B cell (primary cell): ENCODE results near the gene TGFBR1. TPM values are rescaled to one million over a fixed set of nuclear protein-coding genes. Genes with fewer than 3 reads are reported as not detected.
A peak's percentile ranks its signal among the peaks of the same experiment; 100 is the strongest.

ENCODE experiments used
- ATAC-seq: fragments of 200-7000 bp; cut with Tn5 transposase; one replicate; pipeline ENCODE4 v1.10.0; 2021; ENCODE audit warnings: low read depth, mild to moderate bottlenecking, moderate number of reproducible peaks, moderate library complexity
- CTCF ChIA-PET: fragments of 350-600 bp; sonication (Branson Sonifier 250); formaldehyde crosslinking; loops from one replicate; lab custom pipeline; 2021; ENCODE audit warnings: antibody characterized with exemption, inconsistent platforms; lab: Charles Lee
- POLR2A ChIA-PET: fragments of 350-600 bp; sonication (Branson Sonifier 250); formaldehyde crosslinking; loops from one replicate; lab custom pipeline; 2021; ENCODE audit warnings: antibody characterized with exemption; lab: Charles Lee
- DNase-seq: peaks from one replicate; pipeline ENCODE4 v3.0.0; 2013
- H2AFZ ChIP-seq: 2 replicates; pipeline ENCODE4 v1.6.1; 2012; ENCODE audit warnings: mild to moderate bottlenecking, low read depth, low read length; ENCODE audit not compliant: insufficient read depth, poor library complexity, severe bottlenecking
- H3K27ac ChIP-seq, 2 donors: 1 replicate in 1 of 2; 2 replicates in 1 of 2; pipeline ENCODE4 v1.5.1; 2012 to 2013; ENCODE audit warnings: low read length in 2 of 2, mild to moderate bottlenecking in 2 of 2, moderate library complexity in 1 of 2
- H3K27me3 ChIP-seq, 4 experiments: fragments of 200-600 bp in 1 of 4; sonication (generic) in 1 of 4; replicated peaks in 1 of 4; 1 replicate in 2 of 4; 2 replicates in 2 of 4; pipeline versions ENCODE4 v1.6.1 to v1.7.0; 2013 to 2016; ENCODE audit warnings: low read length in 3 of 4, mild to moderate bottlenecking in 2 of 4, mixed read lengths in 1 of 4, moderate library complexity in 1 of 4; ENCODE audit not compliant: insufficient read depth in 4 of 4, control insufficient read depth in 3 of 4; ENCODE audit errors: control extremely low read depth in 1 of 4
- H3K36me3 ChIP-seq, 2 experiments: replicated peaks in 1 of 2; 1 replicate in 1 of 2; 2 replicates in 1 of 2; pipeline versions ENCODE4 v1.6.1 to v1.7.1; 2013; ENCODE audit warnings: low read length in 1 of 2; ENCODE audit not compliant: insufficient read depth in 2 of 2, control insufficient read depth in 1 of 2; ENCODE audit errors: control extremely low read depth in 1 of 2, extremely low read depth in 1 of 2
- H3K4me1 ChIP-seq, 2 donors: fragments of 200-600 bp in 1 of 2; sonication (generic) in 1 of 2; 1 replicate in 1 of 2; 2 replicates in 1 of 2; pipeline versions ENCODE4 v1.5.1 to v1.6.1; 2013 to 2017; ENCODE audit warnings: low read length in 2 of 2; ENCODE audit not compliant: control insufficient read depth in 2 of 2, insufficient read depth in 2 of 2
- H3K4me2 ChIP-seq: replicated peaks from 2 replicates; pipeline ENCODE3; 2012; ENCODE audit warnings: mild to moderate bottlenecking, low read depth, low read length; ENCODE audit not compliant: poor library complexity, severe bottlenecking
- H3K4me3 ChIP-seq, 5 experiments: fragments of 200-600 bp in 1 of 5; sonication (generic) in 1 of 5; 1 replicate in 3 of 5; 2 replicates in 2 of 5; pipeline versions ENCODE4 v1.5.1 to v1.7.0; 2011 to 2016; ENCODE audit warnings: low read length in 4 of 5, mild to moderate bottlenecking in 4 of 5, low read depth in 2 of 5, control low read depth in 1 of 5, moderate library complexity in 1 of 5; ENCODE audit not compliant: insufficient read depth in 1 of 5; ENCODE audit errors: control extremely low read depth in 1 of 5, extremely low read depth in 1 of 5
- H3K79me2 ChIP-seq: fragments of 200-600 bp; sonication (generic); one replicate; pipeline ENCODE4 v1.6.0; 2016; ENCODE audit warnings: low read length; ENCODE audit not compliant: control insufficient read depth, insufficient read depth
- H3K9ac ChIP-seq: fragments of 200-600 bp; sonication (generic); 2 replicates; pipeline ENCODE4 v1.6.1; 2017; ENCODE audit warnings: mild to moderate bottlenecking, low read length, moderate library complexity
- H3K9me3 ChIP-seq, 3 donors: one replicate each; pipeline versions ENCODE4 v1.6.1 to v1.7.1; 2013; ENCODE audit warnings: low read length in 2 of 3; ENCODE audit not compliant: control insufficient read depth in 2 of 3, insufficient read depth in 1 of 3; ENCODE audit errors: control extremely low read depth in 1 of 3
- H4K20me1 ChIP-seq: 2 replicates; pipeline ENCODE4 v1.6.0; 2012; ENCODE audit warnings: mild to moderate bottlenecking, low read length; ENCODE audit not compliant: insufficient read depth, control insufficient read depth, poor library complexity, severe bottlenecking
- H3K27ac Mint-ChIP-seq: one replicate; pipeline ENCODE4 v1.8.0; 2021; ENCODE audit warnings: mixed read lengths
- H3K27me3 Mint-ChIP-seq: one replicate; pipeline ENCODE4 v1.8.0; 2021; ENCODE audit warnings: mixed read lengths
- H3K4me1 Mint-ChIP-seq: one replicate; pipeline ENCODE4 v1.8.0; 2021; ENCODE audit warnings: mixed read lengths
- H3K4me3 Mint-ChIP-seq: one replicate; pipeline ENCODE4 v1.8.0; 2021; ENCODE audit warnings: mixed read lengths
- H3K9me3 Mint-ChIP-seq: one replicate; pipeline ENCODE4 v1.8.0; 2022; ENCODE audit warnings: mixed read lengths; ENCODE audit not compliant: insufficient read depth
- EZH2 ChIP-seq: IDR thresholded peaks from 2 replicates; pipeline ENCODE4 v1.6.1; 2012; ENCODE audit warnings: borderline replicate concordance, low read depth, mild to moderate bottlenecking, moderate library complexity, low read length; ENCODE audit not compliant: insufficient read depth, poor library complexity, severe bottlenecking
- WGBS: methylation state at CpG from one replicate; pipeline ENCODE4 v1.1.5; 2013; ENCODE audit warnings: missing lambda C conversion rate; ENCODE audit not compliant: insufficient coverage; 5-methylcytosine and 5-hydroxymethylcytosine counted together
- intact Hi-C: fragments of 100-400 bp; cut with micrococcal nuclease; formaldehyde crosslinking; loops from one replicate; pipeline ENCODE4 v1.10.0; 2022
- polyA plus RNA-seq: library from polyadenylated mRNA; depleted of rRNA; stranded (reverse); fragments of >200 nt; gene quantifications from 2 replicates; pipeline ENCODE4 v1.2.3, GENCODE V29; 2012
- total RNA-seq, 2 donors: library from RNA; stranded (reverse); fragments of 120-200 nt in 1 of 2; gene quantifications; 1 replicate in 1 of 2; 2 replicates in 1 of 2; pipeline versions ENCODE4 v1.2.3 to v1.2.4, GENCODE V29; 2013 to 2022
- TF ChIP-seq, protein P1 (sequence below): fragments of 200-600 bp; IDR thresholded peaks from one replicate; pipeline ENCODE4 v1.8.0; 2022; ENCODE audit warnings: antibody characterized with exemption, mild to moderate bottlenecking

Gene TGFBR1
- total and polyA plus RNA-seq, 2 donors (not counting 1 experiment from before 2014, with no cell fraction given) = 3.0 to 60.7 TPM

DNA sequence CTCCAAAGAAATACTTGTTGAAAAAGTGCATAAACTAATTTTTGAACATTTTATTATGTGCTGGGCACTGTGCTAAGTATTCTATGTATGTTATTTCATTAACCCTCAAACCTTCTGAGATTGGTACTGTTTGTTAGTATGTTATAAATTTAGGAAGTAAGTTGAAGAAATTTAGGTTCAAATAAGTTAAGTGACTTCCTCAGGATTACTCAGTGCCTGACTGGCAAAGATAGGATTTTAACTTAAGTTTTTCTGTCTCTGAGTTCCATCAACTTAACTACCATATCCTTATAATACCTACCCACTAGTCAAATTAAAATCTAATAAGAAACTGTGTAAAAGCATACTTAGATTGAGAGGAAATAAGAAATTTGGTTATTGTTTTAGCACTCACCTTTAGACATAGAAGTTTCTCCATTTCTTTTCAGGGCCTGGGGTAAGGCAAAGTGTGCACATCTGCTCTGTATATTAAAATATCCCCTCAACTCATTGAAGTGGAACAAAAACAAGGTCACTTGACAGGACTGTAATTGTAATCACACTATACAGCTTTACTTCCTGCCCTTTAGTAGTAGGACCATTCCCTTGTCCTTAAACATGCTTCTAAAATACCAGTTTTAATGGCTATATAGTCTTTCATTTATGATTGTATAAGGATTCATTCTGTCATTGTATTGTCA lies 15.2 kb downstream of the TGFBR1 start:
- intact Hi-C loops = loop anchor here (1.0 to 2.0 kb wide), 3 partner anchors 10 to 15 kb away; no protein-coding TSS in a partner anchor
- Histone ChIP-seq H3K27me3 (no peaks in the 10 kb centered on the region), H3K9ac (peak overlapping the region; percentile 63), H3K36me3 (no peaks in the 10 kb centered on the region), H3K27ac (peak overlapping the region in 1 of 2 donors; percentile 73), H3K4me1 (peaks cover 36% of the 10 kb centered on the region in 2 donors), H3K79me2 (peaks cover 88% of the 10 kb centered on the region), H4K20me1 (no peaks in the 10 kb centered on the region), H3K4me2 (peak overlapping the region; percentile 85), H3K4me3 (peak overlapping the region in 1 of 5 experiments; percentile 57), H3K9me3 (no peaks in the 10 kb centered on the region), H2AFZ (no peak overlapping the region)
- H3K9me3 Mint-ChIP-seq = no peaks in the 10 kb centered on the region
- H3K4me3 Mint-ChIP-seq = peak overlapping the region; percentile 59
- peaks cover 67% of the 10 kb centered on the region for H3K4me1 Mint-ChIP-seq
- H3K27me3 Mint-ChIP-seq = no peaks in the 10 kb centered on the region
- DNase-seq = peak; percentile 48
- CTCF ChIA-PET = interaction anchor here (0.6 to 2.0 kb wide), 8 partner anchors 16 to 1741 kb away, joined by 3 to 10 read pairs (median 4); partner anchors contain the start of gene TGFBR1
- TF ChIP-seq EZH2 = no peak
- TF ChIP-seq, protein P1, sequence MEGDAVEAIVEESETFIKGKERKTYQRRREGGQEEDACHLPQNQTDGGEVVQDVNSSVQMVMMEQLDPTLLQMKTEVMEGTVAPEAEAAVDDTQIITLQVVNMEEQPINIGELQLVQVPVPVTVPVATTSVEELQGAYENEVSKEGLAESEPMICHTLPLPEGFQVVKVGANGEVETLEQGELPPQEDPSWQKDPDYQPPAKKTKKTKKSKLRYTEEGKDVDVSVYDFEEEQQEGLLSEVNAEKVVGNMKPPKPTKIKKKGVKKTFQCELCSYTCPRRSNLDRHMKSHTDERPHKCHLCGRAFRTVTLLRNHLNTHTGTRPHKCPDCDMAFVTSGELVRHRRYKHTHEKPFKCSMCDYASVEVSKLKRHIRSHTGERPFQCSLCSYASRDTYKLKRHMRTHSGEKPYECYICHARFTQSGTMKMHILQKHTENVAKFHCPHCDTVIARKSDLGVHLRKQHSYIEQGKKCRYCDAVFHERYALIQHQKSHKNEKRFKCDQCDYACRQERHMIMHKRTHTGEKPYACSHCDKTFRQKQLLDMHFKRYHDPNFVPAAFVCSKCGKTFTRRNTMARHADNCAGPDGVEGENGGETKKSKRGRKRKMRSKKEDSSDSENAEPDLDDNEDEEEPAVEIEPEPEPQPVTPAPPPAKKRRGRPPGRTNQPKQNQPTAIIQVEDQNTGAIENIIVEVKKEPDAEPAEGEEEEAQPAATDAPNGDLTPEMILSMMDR = no peak
- POLR2A ChIA-PET = interaction anchor here (0.6 kb wide), 1 partner anchor 16 kb away, joined by 3 read pairs; the partner anchor contains the start of gene TGFBR1
- H3K27ac Mint-ChIP-seq = peak overlapping the region; percentile 68
- peak; percentile 42 for ATAC-seq

DNA sequence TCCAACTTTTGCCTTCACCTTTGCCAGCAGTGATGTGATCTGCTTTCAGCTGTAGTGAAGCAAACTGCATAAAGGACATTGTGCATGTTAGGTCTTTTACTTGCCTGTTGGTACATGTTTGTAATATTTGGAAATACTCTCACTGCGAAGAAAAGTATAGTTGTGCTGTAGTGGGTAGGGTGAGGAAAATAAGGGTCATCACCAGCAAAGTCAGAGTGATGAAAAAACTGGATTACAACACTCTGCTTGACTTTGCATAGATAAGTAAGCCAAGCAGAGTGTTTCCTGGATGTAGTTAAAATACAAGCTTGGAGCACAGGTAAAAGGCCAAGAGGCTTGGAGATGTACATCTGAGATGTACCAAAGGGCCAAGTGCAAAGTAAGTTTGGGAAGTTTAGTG lies 16.7 kb downstream of the TGFBR1 start:
- Mint-ChIP-seq H3K4me3 (peak overlapping the region; percentile 26), H3K27ac (peak overlapping the region; percentile 12), H3K4me1 (peaks cover 66% of the 10 kb centered on the region), H3K27me3 (no peaks in the 10 kb centered on the region), H3K9me3 (no peaks in the 10 kb centered on the region)
- Histone ChIP-seq H3K27ac (no peak overlapping the region), H3K27me3 (no peaks in the 10 kb centered on the region), H4K20me1 (no peaks in the 10 kb centered on the region), H3K9ac (no peak overlapping the region), H3K4me3 (no peak overlapping the region), H3K36me3 (no peaks in the 10 kb centered on the region), H3K79me2 (peaks cover 88% of the 10 kb centered on the region), H2AFZ (no peak overlapping the region), H3K4me2 (no peak overlapping the region), H3K4me1 (peaks cover 36% of the 10 kb centered on the region in 2 donors), H3K9me3 (no peaks in the 10 kb centered on the region)
- CTCF ChIA-PET = interaction anchor here (0.8 to 3.1 kb wide), 7 partner anchors 11 to 146 kb away, joined by 3 to 13 read pairs (median 3); partner anchors contain the start of gene TGFBR1
- POLR2A ChIA-PET = no interaction called here
- ATAC-seq (no peak), DNase-seq (no peak)
- TF ChIP-seq, protein P1 = no peak
- TF ChIP-seq EZH2 = no peak
- intact Hi-C loops = no loop called here
- WGBS = 89% methylated on average over 1 of the region's 1 CpG
